Ectodermal cell (in vitro differentiated cells): Measurements from ENCODE around the gene CDC42.
"Not testable (repeated sequence)": the region's sequence is repeated elsewhere in the genome, so short reads cannot be mapped to it uniquely, and the experiment has no call there.

Experiments used
- H3K27ac ChIP-seq: 2 replicates; pipeline ENCODE4 v1.7.0; 2013; ENCODE audit warnings: mild to moderate bottlenecking, low read depth, low read length; ENCODE audit not compliant: insufficient read depth, poor library complexity, severe bottlenecking
- H3K27me3 ChIP-seq: 2 replicates; pipeline ENCODE4 v1.7.0; 2013; ENCODE audit warnings: mild to moderate bottlenecking, low read length; ENCODE audit not compliant: insufficient read depth, control insufficient read depth, poor library complexity, severe bottlenecking
- H3K36me3 ChIP-seq: one replicate; pipeline ENCODE4 v1.7.0; 2013; ENCODE audit warnings: low read length; ENCODE audit not compliant: control insufficient read depth, insufficient read depth
- H3K4me1 ChIP-seq: one replicate; pipeline ENCODE4 v1.7.0; 2013; ENCODE audit warnings: low read length; ENCODE audit not compliant: control insufficient read depth, insufficient read depth
- H3K4me3 ChIP-seq: 2 replicates; pipeline ENCODE4 v1.7.0; 2013; ENCODE audit warnings: low read depth, low read length, control low read depth; ENCODE audit not compliant: insufficient read depth
- H3K9me3 ChIP-seq: 2 replicates; pipeline ENCODE4 v1.7.0; 2013; ENCODE audit warnings: mild to moderate bottlenecking, low read length, moderate library complexity; ENCODE audit not compliant: control insufficient read depth
- WGBS, 2 experiments: methylation state at CpG; one replicate each; pipeline ENCODE4 v1.1.7; 2013; ENCODE audit warnings: missing lambda C conversion rate in 2 of 2; 5-methylcytosine and 5-hydroxymethylcytosine counted together

The CDC42 gene

DNA sequence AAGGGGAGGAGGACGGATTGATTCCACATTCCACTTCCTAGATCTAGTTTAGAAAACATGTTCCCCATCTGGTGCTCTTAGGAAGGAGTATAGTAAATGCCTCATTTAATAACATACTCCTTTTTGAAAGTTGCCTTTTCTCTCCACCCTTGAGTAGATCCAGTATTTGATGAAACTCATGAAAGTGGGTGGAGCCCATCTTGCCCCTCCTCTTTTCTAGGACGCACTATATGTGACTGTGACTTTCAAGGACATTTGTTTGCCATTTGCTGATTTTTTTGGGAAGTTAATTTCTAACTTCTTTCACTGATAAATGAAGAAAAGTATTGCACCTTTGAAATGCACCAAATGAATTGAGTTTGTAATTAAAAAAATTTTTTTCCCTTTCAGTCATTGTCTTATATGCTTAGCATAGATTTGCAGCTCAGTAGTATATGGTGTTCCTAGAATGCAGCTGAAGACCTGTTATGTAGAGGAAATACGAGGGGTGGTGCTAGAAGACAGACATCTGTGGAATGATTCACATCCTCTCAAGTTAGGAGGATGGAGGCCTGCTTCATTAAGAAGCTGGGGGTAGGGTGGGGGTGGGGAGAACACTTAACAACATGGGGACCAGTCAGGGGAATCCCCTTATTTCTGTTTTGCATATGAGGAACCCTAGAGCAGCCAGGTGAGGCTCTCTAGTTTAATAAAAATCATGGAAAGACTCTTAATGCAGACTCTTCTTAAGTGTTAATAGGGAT, 39.7 kb downstream of the CDC42 start:
- H3K36me3 ChIP-seq: peaks cover 13% of the 10 kb centered on the region
- 56 to 81% methylated on average over 1 to 2 of the region's 3 CpGs for WGBS, 2 experiments
- H3K4me1 ChIP-seq, H3K27me3 ChIP-seq, H3K9me3 ChIP-seq, H3K4me3 ChIP-seq, H3K27ac ChIP-seq: not testable (repeated sequence)

DNA sequence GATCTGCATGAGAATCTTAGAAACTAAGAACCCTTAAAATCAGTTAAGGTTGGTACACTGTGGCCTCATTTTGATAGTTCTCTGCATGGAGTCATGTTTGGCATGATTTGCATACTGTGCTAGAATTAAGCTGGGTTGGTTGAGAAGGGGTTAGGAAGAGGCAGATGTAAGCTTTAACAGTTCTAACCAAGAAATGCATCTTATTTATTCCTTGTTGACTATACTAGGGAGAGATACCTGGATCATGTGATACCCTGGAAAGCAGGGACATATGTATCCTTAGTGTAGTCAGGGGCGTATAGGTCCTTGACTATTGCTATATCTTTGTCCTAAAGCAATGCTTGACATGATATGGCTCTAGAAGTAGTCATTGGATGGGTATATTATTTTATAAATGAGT, 41.0 kb downstream of the CDC42 start:
- H3K9me3 ChIP-seq: no peaks in the 10 kb centered on the region
- WGBS, 2 experiments: 94 to 98% methylated on average over 1 of the region's 1 CpG
- no peak overlapping the region for H3K4me3 ChIP-seq
- H3K36me3 ChIP-seq: peaks cover 13% of the 10 kb centered on the region
- peaks cover 5% of the 10 kb centered on the region for H3K4me1 ChIP-seq
- H3K27ac ChIP-seq: no peak overlapping the region
- H3K27me3 ChIP-seq: no peaks in the 10 kb centered on the region

DNA sequence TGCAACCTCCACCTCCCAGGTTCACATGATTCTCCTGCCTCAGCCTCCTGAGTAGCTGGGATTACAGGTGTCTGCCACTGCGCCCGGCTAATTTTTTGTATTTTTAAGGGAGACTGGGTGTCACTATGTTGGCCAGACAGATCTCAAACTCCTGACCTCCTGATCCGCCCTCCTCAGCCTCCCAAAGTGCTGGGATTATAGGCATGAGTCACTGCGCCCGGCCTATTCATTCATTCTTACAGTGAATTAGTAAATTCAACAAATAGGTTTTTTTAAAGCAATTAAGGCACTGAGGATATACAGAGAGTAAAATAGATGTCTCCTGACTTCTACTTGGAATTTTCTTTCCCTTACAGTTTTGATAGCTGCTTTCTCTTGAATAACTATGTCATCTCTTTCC, 43.5 kb downstream of the CDC42 start:
- Histone ChIP-seq H3K36me3 (peaks cover 13% of the 10 kb centered on the region), H3K4me1 (no peaks in the 10 kb centered on the region), H3K4me3 (no peak overlapping the region), H3K9me3 (no peaks in the 10 kb centered on the region), H3K27ac (no peak overlapping the region), H3K27me3 (no peaks in the 10 kb centered on the region)
- WGBS, 2 experiments: 87 to 90% methylated on average over 5 of the region's 5 CpGs

DNA sequence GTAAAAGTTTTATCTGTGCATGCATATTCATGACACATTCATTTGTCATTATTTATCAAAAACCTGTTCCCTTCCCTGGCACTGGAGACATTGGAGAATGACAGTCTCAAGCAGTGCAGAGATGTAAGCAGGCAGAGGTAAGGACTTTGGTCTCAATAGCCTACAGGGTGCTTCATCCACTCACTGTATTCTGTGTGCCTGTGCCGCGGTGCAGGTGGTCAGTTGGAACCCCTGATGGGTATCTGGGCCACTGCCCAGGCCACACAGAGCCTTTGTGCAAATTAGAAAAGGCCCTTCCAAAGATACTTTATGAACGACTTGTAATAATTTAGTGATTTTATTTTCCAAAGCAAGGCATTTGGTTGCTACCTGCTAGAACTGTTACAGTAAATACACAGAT, 44.0 kb downstream of the CDC42 start:
- Histone ChIP-seq H3K9me3 (no peaks in the 10 kb centered on the region), H3K27ac (no peak overlapping the region), H3K4me1 (no peaks in the 10 kb centered on the region), H3K4me3 (no peak overlapping the region), H3K27me3 (no peaks in the 10 kb centered on the region), H3K36me3 (peaks cover 13% of the 10 kb centered on the region)
- 96 to 97% methylated on average over 3 of the region's 3 CpGs for WGBS, 2 experiments

DNA sequence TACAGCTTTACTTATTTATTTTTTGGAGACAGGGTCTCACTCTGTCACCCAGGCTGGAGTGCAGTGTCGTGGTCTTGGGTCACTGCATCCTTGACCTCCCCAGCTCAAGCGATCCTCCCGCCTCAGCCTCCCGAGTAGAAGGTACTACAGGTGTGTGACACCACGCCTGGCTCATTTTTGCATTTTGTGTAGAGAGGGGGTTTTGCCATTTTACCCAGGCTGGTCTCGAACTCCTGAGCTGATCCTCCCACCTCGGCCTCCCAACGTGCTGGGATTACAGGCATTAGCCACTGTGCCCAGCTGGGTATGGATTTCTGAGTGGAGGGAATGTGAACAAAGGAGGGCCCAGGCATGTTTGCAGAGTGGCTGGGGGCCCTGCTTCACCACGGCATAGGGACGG, 46.2 kb downstream of the CDC42 start:
- WGBS, 2 experiments: 89 to 91% methylated on average over 10 of the region's 10 CpGs
- no peaks in the 10 kb centered on the region for H3K27me3 ChIP-seq
- H3K4me1 ChIP-seq: no peaks in the 10 kb centered on the region
- no peak overlapping the region for H3K4me3 ChIP-seq
- peaks cover 4% of the 10 kb centered on the region for H3K36me3 ChIP-seq
- no peaks in the 10 kb centered on the region for H3K9me3 ChIP-seq
- H3K27ac ChIP-seq: no peak overlapping the region

DNA sequence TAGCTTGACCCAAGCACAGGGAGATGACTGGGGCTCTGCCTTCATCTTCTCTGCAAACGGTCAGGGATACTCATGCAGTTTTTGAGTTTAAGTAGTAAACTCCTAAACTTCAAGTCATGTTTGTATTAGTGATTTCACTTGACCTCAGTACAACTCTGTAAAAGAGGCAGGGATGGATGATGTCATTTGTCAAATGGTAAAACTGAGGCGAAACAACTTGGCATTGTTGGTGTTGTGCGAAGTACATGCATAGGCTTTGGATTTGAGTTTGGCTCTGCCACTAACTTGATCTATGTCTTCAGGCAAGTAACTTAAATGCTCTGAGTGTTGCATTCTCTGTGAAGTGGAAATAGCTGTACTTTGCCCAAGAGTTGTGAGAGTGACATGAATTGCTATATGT, 47.7 kb downstream of the CDC42 start:
- Histone ChIP-seq H3K27me3 (no peaks in the 10 kb centered on the region), H3K36me3 (peaks cover 4% of the 10 kb centered on the region), H3K4me3 (no peak overlapping the region), H3K9me3 (no peaks in the 10 kb centered on the region), H3K27ac (no peak overlapping the region), H3K4me1 (no peaks in the 10 kb centered on the region)
- 96 to 98% methylated on average over 3 of the region's 3 CpGs for WGBS, 2 experiments

DNA sequence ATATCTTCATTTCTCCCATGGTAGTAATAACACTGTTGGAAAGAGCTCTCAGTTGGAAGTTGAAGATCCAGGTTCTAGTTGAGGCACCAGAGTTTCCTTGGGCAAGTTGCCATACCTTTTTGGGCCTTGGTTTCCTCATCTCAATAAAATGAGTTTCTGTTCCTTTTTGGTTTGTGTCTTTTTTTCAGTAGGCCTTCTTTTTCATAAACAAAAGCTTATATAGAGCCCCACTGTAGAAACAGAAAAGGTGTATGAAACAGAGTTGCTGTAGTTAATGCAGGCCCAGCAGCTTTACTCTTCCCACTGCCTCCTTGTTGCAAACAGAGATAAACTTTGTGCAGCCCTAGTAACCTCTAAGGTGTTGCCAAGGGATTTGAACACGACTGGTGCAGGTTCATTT, 48.7 kb downstream of the CDC42 start:
- no peak overlapping the region for H3K27ac ChIP-seq
- H3K27me3 ChIP-seq: no peaks in the 10 kb centered on the region
- H3K36me3 ChIP-seq: peaks cover 4% of the 10 kb centered on the region
- WGBS, 2 experiments: 89% methylated on average over 1 of the region's 1 CpG
- H3K4me3 ChIP-seq: no peak overlapping the region
- H3K9me3 ChIP-seq: no peaks in the 10 kb centered on the region
- H3K4me1 ChIP-seq: no peaks in the 10 kb centered on the region

DNA sequence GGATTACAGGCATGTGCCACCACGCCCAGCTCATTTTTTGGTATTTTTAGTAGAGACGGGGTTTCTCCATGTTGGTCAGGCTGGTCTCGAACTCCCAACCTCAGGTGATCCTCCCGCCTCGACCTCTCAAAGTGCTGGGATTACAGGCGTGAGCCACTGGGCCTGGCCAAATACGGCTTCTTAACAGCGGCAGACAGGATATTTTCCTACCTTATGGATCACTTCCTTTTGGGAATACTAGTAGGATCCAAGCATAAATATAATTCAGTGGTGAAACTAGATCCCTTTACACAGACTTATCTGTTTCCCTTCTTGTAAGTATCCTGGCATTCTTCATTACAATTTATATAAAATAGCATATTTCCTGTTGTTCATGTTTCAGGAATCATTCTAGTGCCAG, 49.5 kb downstream of the CDC42 start:
- no peaks in the 10 kb centered on the region for H3K36me3 ChIP-seq
- H3K9me3 ChIP-seq: no peaks in the 10 kb centered on the region
- H3K4me1 ChIP-seq: no peaks in the 10 kb centered on the region
- H3K27me3 ChIP-seq: no peaks in the 10 kb centered on the region
- H3K27ac ChIP-seq: no peak overlapping the region
- H3K4me3 ChIP-seq: no peak overlapping the region
- 92 to 94% methylated on average over 8 of the region's 8 CpGs for WGBS, 2 experiments

DNA sequence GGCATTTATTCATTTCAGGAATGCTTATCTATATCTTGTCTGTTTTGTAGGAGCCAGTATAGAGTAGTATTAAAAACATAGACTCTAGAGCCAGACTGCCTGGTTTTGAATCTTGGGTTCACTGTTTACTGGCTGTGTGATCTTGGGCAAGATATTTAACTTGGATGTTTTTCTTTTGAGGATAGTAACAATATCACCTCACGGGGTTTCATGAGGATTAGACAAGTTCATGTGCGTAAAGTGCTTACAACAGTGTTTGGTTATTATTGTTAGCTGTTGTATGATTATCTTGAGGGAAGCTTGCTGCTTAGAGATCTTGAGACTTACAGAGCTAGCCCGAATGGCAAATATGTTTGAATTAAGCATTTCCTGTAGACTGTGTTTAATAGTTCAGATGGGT, 50.2 kb downstream of the CDC42 start:
- Histone ChIP-seq H3K4me1 (no peaks in the 10 kb centered on the region), H3K36me3 (no peaks in the 10 kb centered on the region), H3K4me3 (no peak overlapping the region), H3K9me3 (no peaks in the 10 kb centered on the region), H3K27me3 (no peaks in the 10 kb centered on the region), H3K27ac (no peak overlapping the region)
- 93 to 98% methylated on average over 3 of the region's 3 CpGs for WGBS, 2 experiments

DNA sequence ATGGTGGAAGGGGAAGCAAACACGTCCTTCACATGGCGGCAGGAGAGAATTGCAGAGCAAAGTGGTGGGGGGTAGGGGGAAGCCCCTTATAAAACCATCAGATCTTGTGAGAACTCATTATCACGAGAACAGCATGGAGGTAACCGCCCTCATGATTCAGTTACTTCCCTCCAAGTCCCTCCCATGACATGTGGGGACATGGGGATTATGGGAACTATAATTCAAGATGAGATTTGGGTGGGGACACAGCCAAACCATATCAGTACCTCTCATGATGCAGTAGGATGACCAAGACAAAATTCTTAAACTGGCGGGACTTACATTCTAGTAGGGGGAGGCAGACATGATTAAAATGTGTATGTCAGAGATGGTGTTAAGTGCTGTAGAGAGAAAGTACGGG, 51.6 kb downstream of the CDC42 start:
- Histone ChIP-seq H3K9me3 (no peaks in the 10 kb centered on the region), H3K36me3 (no peaks in the 10 kb centered on the region), H3K27me3 (no peaks in the 10 kb centered on the region), H3K4me1 (no peaks in the 10 kb centered on the region), H3K4me3 (no peak overlapping the region), H3K27ac (no peak overlapping the region)
- WGBS, 2 experiments: 90 to 91% methylated on average over 6 of the region's 6 CpGs
